HepG2 (cell line): Measurements from ENCODE around the gene PRR14. TPM values are rescaled to one million over a fixed set of nuclear protein-coding genes. Genes with fewer than 3 reads are reported as not detected.

Experiments used
- DDIT3 ChIP-seq: sonication (generic); formaldehyde crosslinking; IDR thresholded peaks from 2 replicates; pipeline ENCODE4 v1.4.0; 2020; ENCODE audit warnings: mild to moderate bottlenecking, missing genetic modification reagents
- EEA1 ChIP-seq: sonication (generic); formaldehyde crosslinking; IDR thresholded peaks from 2 replicates; pipeline ENCODE4 v1.5.1; 2020; ENCODE audit warnings: mild to moderate bottlenecking, missing genetic modification reagents, borderline replicate concordance
- FLYWCH1 ChIP-seq: sonication (generic); formaldehyde crosslinking; IDR thresholded peaks from 2 replicates; pipeline ENCODE4 v1.8.1; 2023; ENCODE audit warnings: mild to moderate bottlenecking, missing genetic modification reagents
- FOXO1 ChIP-seq: sonication (generic); formaldehyde crosslinking; IDR thresholded peaks from 2 replicates; pipeline ENCODE4 v1.4.0; 2020; ENCODE audit warnings: missing genetic modification reagents
- HNRNPLL ChIP-seq: fragments of 200-400 bp; formaldehyde crosslinking; IDR thresholded peaks from 2 replicates; pipeline ENCODE4 v1.6.1; 2017; ENCODE audit warnings: mild to moderate bottlenecking, low read depth, low read length; ENCODE audit not compliant: poor library complexity, severe bottlenecking
- IKZF5 ChIP-seq: IDR thresholded peaks from 2 replicates; pipeline ENCODE4 v1.6.1; 2018; ENCODE audit warnings: missing genetic modification reagents, mild to moderate bottlenecking, missing compliant biosample characterization
- IRX3 ChIP-seq: sonication (generic); formaldehyde crosslinking; IDR thresholded peaks from 2 replicates; pipeline ENCODE4 v1.8.1; 2023; ENCODE audit warnings: mild to moderate bottlenecking, low read depth, missing genetic modification reagents, borderline replicate concordance
- MAF1 ChIP-seq: sonication (generic); formaldehyde crosslinking; IDR thresholded peaks from 2 replicates; pipeline ENCODE4 v1.5.0; 2020; ENCODE audit warnings: missing genetic modification reagents, borderline replicate concordance
- NFYB ChIP-seq: sonication (generic); formaldehyde crosslinking; IDR thresholded peaks from 2 replicates; pipeline ENCODE4 v1.4.0; 2020; ENCODE audit warnings: missing genetic modification reagents
- PATZ1 ChIP-seq: sonication (generic); formaldehyde crosslinking; IDR thresholded peaks from 2 replicates; pipeline ENCODE4 v1.4.0; 2020; ENCODE audit warnings: missing genetic modification reagents
- POLR2A ChIP-seq, 2 experiments: IDR thresholded peaks; 2 replicates each; pipeline ENCODE4 v1.6.1; 2011; ENCODE audit warnings: low read depth in 2 of 2, low read length in 2 of 2, mild to moderate bottlenecking in 1 of 2, moderate library complexity in 1 of 2; ENCODE audit not compliant: insufficient read depth in 1 of 2
- RBM22 ChIP-seq: fragments of 200-400 bp; formaldehyde crosslinking; optimal IDR thresholded peaks from 2 replicates; pipeline ENCODE3; 2017; ENCODE audit warnings: mild to moderate bottlenecking, low read length, moderate library complexity
- SKIL ChIP-seq: sonication (generic); formaldehyde crosslinking; IDR thresholded peaks from 2 replicates; pipeline ENCODE4 v1.8.0; 2022; ENCODE audit warnings: missing genetic modification reagents, mild to moderate bottlenecking, moderate library complexity, borderline replicate concordance
- TBP ChIP-seq: sonication (generic); formaldehyde crosslinking; IDR thresholded peaks from 2 replicates; pipeline ENCODE4 v1.5.0; 2020; ENCODE audit warnings: missing genetic modification reagents
- ZBTB7A ChIP-seq: sonication (generic); formaldehyde crosslinking; IDR thresholded peaks from 2 replicates; pipeline ENCODE4 v1.8.0; 2022; ENCODE audit warnings: mild to moderate bottlenecking, missing genetic modification reagents
- ZBTB8A ChIP-seq: sonication (generic); formaldehyde crosslinking; IDR thresholded peaks from 2 replicates; pipeline ENCODE4 v1.4.0; 2020; ENCODE audit warnings: mild to moderate bottlenecking, low read depth, missing genetic modification reagents, borderline replicate concordance
- ZFP36L1 ChIP-seq: sonication (generic); formaldehyde crosslinking; IDR thresholded peaks from 2 replicates; pipeline ENCODE4 v1.8.0; 2022; ENCODE audit warnings: mild to moderate bottlenecking, missing genetic modification reagents, moderate library complexity
- ZFP91 ChIP-seq: sonication (generic); formaldehyde crosslinking; IDR thresholded peaks from 2 replicates; pipeline ENCODE4 v1.9.0; 2022; ENCODE audit warnings: missing genetic modification reagents, mild to moderate bottlenecking, borderline replicate concordance
- ZFYVE20 ChIP-seq: sonication (generic); formaldehyde crosslinking; IDR thresholded peaks from 2 replicates; pipeline ENCODE4 v1.8.0; 2023; ENCODE audit warnings: low read depth, mild to moderate bottlenecking, moderate library complexity, missing genetic modification reagents, borderline replicate concordance
- ZNF350 ChIP-seq: sonication (generic); formaldehyde crosslinking; IDR thresholded peaks from 2 replicates; pipeline ENCODE4 v1.4.0; 2020; ENCODE audit warnings: mild to moderate bottlenecking, low read depth, missing genetic modification reagents, borderline replicate concordance
- ZNF746 ChIP-seq: sonication (generic); formaldehyde crosslinking; IDR thresholded peaks from 2 replicates; pipeline ENCODE4 v1.8.0; 2022; ENCODE audit warnings: mild to moderate bottlenecking, missing genetic modification reagents
- polyA plus RNA-seq, 8 experiments: library from polyadenylated mRNA; depleted of rRNA in 3 of 8; stranded (reverse) in 7 of 8; unstranded in 1 of 8; fragments of >200 nt; fragmentation: Illumina TruSeq in 4 of 8; extraction: Trizol in 4 of 8; gene quantifications; 2 replicates each; pipeline versions ENCODE4 v1.2.1 to v1.2.3, GENCODE V29; 2011 to 2016; ENCODE audit warnings: low read depth in 4 of 8, missing spikeins in 1 of 8, mixed read lengths in 1 of 8; ENCODE audit not compliant: insufficient read depth in 1 of 8
- total RNA-seq, 5 experiments: library from RNA; depleted of rRNA; stranded (reverse); fragments of >200 nt; fragmentation: Illumina TruSeq; extraction: Trizol; gene quantifications; 2 replicates each; pipeline ENCODE4 v1.2.3, GENCODE V29; 2016; ENCODE audit warnings: low read depth in 1 of 5

Gene PRR14
- total and polyA plus RNA-seq, 2 of the 13 experiments (the other 11 are each of a cell fraction or from before 2014, with no cell fraction given): 8.4 to 11.0 TPM

GRCh38 chr16:30698816-30699614 is 48.3 kb downstream of the PRR14 start, which contains the start of gene SRCAP (continued):
- TF ChIP-seq TBP (CRISPR knock-in tag): no peak
- no peak for TF ChIP-seq NFYB (CRISPR knock-in tag)
- TF ChIP-seq PATZ1 (CRISPR knock-in tag): peak; percentile 66; the same call in 1 of the 2 replicates
- peak; percentile 68; the same call in 1 of the 2 replicates for TF ChIP-seq MAF1 (CRISPR knock-in tag)
- TF ChIP-seq POLR2A (IDR thresholded peaks at IDR 0.05; ENCODE audit: insufficient read depth in 1 of 2, low read depth in 2 of 2, low read length in 2 of 2): peak; percentile 65 to 84; a peak in 3 of 4 replicates
- TF ChIP-seq IRX3 (CRISPR knock-in tag): no peak; the same call in none of the 2 replicates
- no peak for TF ChIP-seq FLYWCH1 (CRISPR knock-in tag)
- no peak; the same call in 1 of the 2 replicates for TF ChIP-seq IKZF5 (CRISPR knock-in tag)
- TF ChIP-seq ZNF746: no peak; the same call in 1 of the 2 replicates
- TF ChIP-seq ZFYVE20 (CRISPR knock-in tag): no peak; the same call in 1 of the 2 replicates
- TF ChIP-seq ZFP36L1: no peak; the same call in 1 of the 2 replicates
- TF ChIP-seq ZBTB8A: no peak; the same call in 1 of the 2 replicates
- peak; percentile 81 for TF ChIP-seq RBM22
- TF ChIP-seq SKIL (CRISPR knock-in tag): peak; percentile 40
- no peak; the same call in 1 of the 2 replicates for TF ChIP-seq ZNF350 (CRISPR knock-in tag)
- TF ChIP-seq EEA1 (CRISPR knock-in tag): peak; percentile 80; the same call in 1 of the 2 replicates
- TF ChIP-seq ZBTB7A: 0 out of 2 replicates have a peak, but pooled peaks have one; percentile 62
- no peak for TF ChIP-seq DDIT3 (CRISPR knock-in tag)
- peak; percentile 46 for TF ChIP-seq HNRNPLL
- no peak; the same call in 1 of the 2 replicates for TF ChIP-seq ZFP91
- TF ChIP-seq FOXO1 (CRISPR knock-in tag): no peak
